Measurements from ENCODE around the gene FXYD3.

DNA sequence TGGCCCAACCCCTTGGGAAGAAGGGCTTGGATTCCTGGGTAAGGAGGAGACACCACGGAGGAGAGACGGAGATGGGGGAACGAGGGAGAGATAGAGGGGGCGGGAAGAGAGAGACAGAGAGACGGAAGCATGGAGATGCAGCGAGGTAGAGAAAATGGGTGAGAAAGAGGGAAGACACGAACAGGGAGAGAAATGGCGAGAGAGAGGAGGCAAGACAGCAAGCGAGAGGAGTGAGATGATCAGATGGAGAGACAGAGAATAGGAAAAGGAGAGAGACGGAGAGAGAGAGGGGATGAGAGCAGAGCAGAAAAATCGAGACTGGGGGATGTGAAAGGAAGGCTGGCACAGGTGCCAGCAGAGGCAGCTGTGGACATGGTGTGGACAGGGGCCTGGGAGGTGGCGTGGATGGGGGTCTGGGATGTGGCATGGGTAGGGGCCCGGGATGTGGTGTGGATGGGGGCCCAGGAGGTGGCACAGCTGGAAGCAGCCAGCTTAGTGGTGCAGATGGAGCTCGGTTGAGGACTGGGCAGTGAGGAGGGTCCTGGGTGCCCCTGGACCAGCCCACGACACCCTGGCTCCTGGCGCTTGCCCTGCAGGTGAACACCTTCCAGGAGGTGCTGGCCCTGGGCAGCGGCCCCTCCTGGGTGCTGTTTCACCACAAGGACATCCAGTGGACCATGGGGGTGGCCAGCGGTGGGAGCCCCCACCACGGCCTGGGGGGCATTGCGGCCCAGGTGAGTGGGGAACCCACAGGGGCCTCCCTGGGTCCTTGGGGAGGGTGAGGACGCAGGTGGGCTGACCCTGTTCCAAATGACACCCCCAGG is 40.2 kb upstream of the FXYD3 start:
- TF ChIP-seq RCOR1 (IDR thresholded peaks at IDR 0.05; ENCODE audit: low read length) (no peak), FOSL2 (IDR thresholded peaks at IDR 0.05; ENCODE audit: borderline replicate concordance, low read depth) (no peak), CHD2 (IDR thresholded peaks at IDR 0.05; ENCODE audit: low read length, partially characterized antibody) (no peak), ELF1 (IDR thresholded peaks at IDR 0.05) (no peak)
- TF ChIP-seq, protein P1, sequence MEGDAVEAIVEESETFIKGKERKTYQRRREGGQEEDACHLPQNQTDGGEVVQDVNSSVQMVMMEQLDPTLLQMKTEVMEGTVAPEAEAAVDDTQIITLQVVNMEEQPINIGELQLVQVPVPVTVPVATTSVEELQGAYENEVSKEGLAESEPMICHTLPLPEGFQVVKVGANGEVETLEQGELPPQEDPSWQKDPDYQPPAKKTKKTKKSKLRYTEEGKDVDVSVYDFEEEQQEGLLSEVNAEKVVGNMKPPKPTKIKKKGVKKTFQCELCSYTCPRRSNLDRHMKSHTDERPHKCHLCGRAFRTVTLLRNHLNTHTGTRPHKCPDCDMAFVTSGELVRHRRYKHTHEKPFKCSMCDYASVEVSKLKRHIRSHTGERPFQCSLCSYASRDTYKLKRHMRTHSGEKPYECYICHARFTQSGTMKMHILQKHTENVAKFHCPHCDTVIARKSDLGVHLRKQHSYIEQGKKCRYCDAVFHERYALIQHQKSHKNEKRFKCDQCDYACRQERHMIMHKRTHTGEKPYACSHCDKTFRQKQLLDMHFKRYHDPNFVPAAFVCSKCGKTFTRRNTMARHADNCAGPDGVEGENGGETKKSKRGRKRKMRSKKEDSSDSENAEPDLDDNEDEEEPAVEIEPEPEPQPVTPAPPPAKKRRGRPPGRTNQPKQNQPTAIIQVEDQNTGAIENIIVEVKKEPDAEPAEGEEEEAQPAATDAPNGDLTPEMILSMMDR (IDR thresholded peaks at IDR 0.05), result no peak
- TF ChIP-seq, protein P2, sequence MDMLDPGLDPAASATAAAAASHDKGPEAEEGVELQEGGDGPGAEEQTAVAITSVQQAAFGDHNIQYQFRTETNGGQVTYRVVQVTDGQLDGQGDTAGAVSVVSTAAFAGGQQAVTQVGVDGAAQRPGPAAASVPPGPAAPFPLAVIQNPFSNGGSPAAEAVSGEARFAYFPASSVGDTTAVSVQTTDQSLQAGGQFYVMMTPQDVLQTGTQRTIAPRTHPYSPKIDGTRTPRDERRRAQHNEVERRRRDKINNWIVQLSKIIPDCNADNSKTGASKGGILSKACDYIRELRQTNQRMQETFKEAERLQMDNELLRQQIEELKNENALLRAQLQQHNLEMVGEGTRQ (IDR thresholded peaks at IDR 0.05; ENCODE audit: borderline replicate concordance, low read depth, low read length), result no peak

Measured in SK-N-SH (cell line).